ENCODE measurements around the gene PPP2R5C.

The PPP2R5C gene

DNA sequence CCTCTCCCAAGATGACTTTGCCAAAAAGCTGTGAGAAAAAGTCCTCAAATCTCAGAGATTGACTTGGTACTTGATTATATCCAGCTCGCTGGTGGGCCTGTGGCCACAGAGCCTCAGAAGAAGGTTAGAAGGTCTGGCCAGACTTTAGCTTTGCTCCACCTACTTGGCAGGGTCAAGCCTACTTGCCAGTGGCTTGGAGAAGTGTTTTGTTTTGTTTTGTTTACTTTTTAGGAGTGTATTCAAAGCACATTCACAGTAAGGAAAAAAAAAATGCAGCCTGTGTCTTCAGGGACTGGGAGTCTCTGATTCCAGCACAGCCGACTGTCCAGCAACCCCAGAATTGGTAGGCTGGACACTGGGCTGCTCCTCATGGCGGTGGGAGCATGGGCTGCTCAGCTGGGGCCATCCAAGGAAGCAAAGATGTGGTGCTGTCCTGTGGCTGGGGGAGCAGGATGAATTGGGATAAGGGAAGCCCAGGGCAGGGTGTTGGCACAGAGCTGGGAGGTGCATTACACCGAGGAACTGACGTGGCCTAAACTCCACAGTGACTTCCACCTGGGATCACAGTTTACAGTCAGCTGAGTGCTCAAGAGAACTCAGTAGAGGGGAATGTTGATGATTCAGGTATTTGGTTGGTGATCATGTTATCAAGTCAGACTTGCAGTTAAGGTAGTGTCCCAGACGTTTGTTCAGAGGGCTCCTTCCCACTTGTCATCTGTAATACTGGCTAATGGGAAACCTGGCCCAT, 73.5 kb downstream of the PPP2R5C start:
- ChIA-PET CTCF (no interaction called here), POLR2A (no interaction called here)
- no peak for TF ChIP-seq ZNF549 (tag by site-specific recombination; IDR thresholded peaks at IDR 0.05)
- TF ChIP-seq ZNF2 (tag by site-specific recombination; IDR thresholded peaks at IDR 0.05) = no peak
- TF ChIP-seq, protein P1, sequence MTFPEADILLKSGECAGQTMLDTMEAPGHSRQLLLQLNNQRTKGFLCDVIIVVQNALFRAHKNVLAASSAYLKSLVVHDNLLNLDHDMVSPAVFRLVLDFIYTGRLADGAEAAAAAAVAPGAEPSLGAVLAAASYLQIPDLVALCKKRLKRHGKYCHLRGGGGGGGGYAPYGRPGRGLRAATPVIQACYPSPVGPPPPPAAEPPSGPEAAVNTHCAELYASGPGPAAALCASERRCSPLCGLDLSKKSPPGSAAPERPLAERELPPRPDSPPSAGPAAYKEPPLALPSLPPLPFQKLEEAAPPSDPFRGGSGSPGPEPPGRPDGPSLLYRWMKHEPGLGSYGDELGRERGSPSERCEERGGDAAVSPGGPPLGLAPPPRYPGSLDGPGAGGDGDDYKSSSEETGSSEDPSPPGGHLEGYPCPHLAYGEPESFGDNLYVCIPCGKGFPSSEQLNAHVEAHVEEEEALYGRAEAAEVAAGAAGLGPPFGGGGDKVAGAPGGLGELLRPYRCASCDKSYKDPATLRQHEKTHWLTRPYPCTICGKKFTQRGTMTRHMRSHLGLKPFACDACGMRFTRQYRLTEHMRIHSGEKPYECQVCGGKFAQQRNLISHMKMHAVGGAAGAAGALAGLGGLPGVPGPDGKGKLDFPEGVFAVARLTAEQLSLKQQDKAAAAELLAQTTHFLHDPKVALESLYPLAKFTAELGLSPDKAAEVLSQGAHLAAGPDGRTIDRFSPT (tag by site-specific recombination; IDR thresholded peaks at IDR 0.05) = no peak
- no peak for TF ChIP-seq RBAK (tag by site-specific recombination; IDR thresholded peaks at IDR 0.05)
- TF ChIP-seq, protein P2, sequence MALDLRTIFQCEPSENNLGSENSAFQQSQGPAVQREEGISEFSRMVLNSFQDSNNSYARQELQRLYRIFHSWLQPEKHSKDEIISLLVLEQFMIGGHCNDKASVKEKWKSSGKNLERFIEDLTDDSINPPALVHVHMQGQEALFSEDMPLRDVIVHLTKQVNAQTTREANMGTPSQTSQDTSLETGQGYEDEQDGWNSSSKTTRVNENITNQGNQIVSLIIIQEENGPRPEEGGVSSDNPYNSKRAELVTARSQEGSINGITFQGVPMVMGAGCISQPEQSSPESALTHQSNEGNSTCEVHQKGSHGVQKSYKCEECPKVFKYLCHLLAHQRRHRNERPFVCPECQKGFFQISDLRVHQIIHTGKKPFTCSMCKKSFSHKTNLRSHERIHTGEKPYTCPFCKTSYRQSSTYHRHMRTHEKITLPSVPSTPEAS (tag by site-specific recombination; IDR thresholded peaks at IDR 0.05) = no peak
- no peak for TF ChIP-seq KLF8 (tag by site-specific recombination; IDR thresholded peaks at IDR 0.05)
- peaks cover 7% of the 10 kb centered on the region; the same call in 1 of the 2 replicates for H3K4me1 ChIP-seq (ENCODE audit: control insufficient read depth, insufficient read depth, low read length)
- no peak overlapping the region for H3K4me3 ChIP-seq (ENCODE audit: low read depth, low read length)
- no peaks in the 10 kb centered on the region for H3K9me3 ChIP-seq (ENCODE audit: control insufficient read depth, insufficient read depth, low read depth, low read length)
- H3K27ac ChIP-seq (ENCODE audit: extremely low read depth, low read depth, low read length) = no peak overlapping the region
- 0 out of 3 replicates have a peak, but pooled peaks cover 0 to 3% of the 10 kb centered on the region in 2 experiments for H3K36me3 ChIP-seq (ENCODE audit: control insufficient read depth in 2 of 2, insufficient read depth in 1 of 2, low read length in 2 of 2)

DNA sequence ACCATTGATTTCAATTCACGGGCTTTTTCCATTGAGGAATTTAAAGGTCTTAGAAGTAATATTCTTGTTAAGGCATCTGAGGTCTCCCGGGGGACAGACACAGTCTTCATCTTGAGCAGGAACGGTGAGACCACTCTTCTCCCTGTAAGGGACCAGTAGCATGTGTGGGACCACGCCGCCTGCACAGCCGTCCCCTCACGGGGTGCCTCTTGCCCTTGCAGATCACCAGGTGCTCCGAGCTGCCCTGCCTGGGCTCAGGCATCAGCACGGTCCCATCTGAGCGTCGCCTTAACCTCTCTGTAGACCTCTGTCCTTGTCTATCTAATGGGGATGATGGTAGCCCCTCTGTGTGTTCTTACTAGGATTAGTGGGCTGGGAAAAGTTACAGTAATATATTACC, 74.1 kb downstream of the PPP2R5C start:
- no peak overlapping the region for H3K4me3 ChIP-seq (ENCODE audit: low read depth, low read length)
- peaks cover 7% of the 10 kb centered on the region; the same call in 1 of the 2 replicates for H3K4me1 ChIP-seq (ENCODE audit: control insufficient read depth, insufficient read depth, low read length)
- POLR2A ChIA-PET = no interaction called here
- H3K27ac ChIP-seq (ENCODE audit: extremely low read depth, low read depth, low read length) = no peak overlapping the region
- CTCF ChIA-PET = no interaction called here
- H3K36me3 ChIP-seq (ENCODE audit: control insufficient read depth in 2 of 2, insufficient read depth in 1 of 2, low read length in 2 of 2) = 0 out of 3 replicates have a peak, but pooled peaks cover 0 to 3% of the 10 kb centered on the region in 2 experiments
- no peaks in the 10 kb centered on the region for H3K9me3 ChIP-seq (ENCODE audit: control insufficient read depth, insufficient read depth, low read depth, low read length)
- TF ChIP-seq, protein P3, sequence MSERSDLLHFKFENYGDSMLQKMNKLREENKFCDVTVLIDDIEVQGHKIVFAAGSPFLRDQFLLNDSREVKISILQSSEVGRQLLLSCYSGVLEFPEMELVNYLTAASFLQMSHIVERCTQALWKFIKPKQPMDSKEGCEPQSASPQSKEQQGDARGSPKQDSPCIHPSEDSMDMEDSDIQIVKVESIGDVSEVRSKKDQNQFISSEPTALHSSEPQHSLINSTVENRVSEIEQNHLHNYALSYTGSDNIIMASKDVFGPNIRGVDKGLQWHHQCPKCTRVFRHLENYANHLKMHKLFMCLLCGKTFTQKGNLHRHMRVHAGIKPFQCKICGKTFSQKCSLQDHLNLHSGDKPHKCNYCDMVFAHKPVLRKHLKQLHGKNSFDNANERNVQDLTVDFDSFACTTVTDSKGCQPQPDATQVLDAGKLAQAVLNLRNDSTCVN (tag by site-specific recombination; optimal IDR thresholded peaks at IDR 0.05) = no peak
- TF ChIP-seq MEIS1 (CRISPR knock-in tag; IDR thresholded peaks at IDR 0.05; ENCODE audit: borderline replicate concordance) (no peak), HOXD13 (CRISPR knock-in tag; IDR thresholded peaks at IDR 0.05; ENCODE audit: borderline replicate concordance) (no peak), ZNF350 (tag by site-specific recombination; IDR thresholded peaks at IDR 0.05) (no peak), ZNF175 (tag by site-specific recombination; IDR thresholded peaks at IDR 0.05) (no peak), TRIM28 (IDR thresholded peaks at IDR 0.05; ENCODE audit: borderline replicate concordance, low read length) (no peak), ZNF324 (tag by site-specific recombination; IDR thresholded peaks at IDR 0.05) (no peak), ZNF121 (tag by site-specific recombination; IDR thresholded peaks at IDR 0.05) (no peak), ZNF37A (tag by site-specific recombination; IDR thresholded peaks at IDR 0.05) (no peak), ZBTB7A (tag by site-specific recombination; IDR thresholded peaks at IDR 0.05; ENCODE audit: low read depth) (no peak), ZEB2 (tag by site-specific recombination; IDR thresholded peaks at IDR 0.05) (no peak), ZFHX2 (tag by site-specific recombination; conservative IDR thresholded peaks at IDR 0.05) (no peak), ZNF423 (tag by site-specific recombination; IDR thresholded peaks at IDR 0.05) (no peak), ZNF610 (tag by site-specific recombination; IDR thresholded peaks at IDR 0.05; ENCODE audit: borderline replicate concordance) (no peak), SCRT1 (tag by site-specific recombination; IDR thresholded peaks at IDR 0.05; ENCODE audit: borderline replicate concordance) (no peak)
- TF ChIP-seq, protein P4, sequence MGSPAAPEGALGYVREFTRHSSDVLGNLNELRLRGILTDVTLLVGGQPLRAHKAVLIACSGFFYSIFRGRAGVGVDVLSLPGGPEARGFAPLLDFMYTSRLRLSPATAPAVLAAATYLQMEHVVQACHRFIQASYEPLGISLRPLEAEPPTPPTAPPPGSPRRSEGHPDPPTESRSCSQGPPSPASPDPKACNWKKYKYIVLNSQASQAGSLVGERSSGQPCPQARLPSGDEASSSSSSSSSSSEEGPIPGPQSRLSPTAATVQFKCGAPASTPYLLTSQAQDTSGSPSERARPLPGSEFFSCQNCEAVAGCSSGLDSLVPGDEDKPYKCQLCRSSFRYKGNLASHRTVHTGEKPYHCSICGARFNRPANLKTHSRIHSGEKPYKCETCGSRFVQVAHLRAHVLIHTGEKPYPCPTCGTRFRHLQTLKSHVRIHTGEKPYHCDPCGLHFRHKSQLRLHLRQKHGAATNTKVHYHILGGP (tag by site-specific recombination; IDR thresholded peaks at IDR 0.05) = no peak
- TF ChIP-seq, protein P5, sequence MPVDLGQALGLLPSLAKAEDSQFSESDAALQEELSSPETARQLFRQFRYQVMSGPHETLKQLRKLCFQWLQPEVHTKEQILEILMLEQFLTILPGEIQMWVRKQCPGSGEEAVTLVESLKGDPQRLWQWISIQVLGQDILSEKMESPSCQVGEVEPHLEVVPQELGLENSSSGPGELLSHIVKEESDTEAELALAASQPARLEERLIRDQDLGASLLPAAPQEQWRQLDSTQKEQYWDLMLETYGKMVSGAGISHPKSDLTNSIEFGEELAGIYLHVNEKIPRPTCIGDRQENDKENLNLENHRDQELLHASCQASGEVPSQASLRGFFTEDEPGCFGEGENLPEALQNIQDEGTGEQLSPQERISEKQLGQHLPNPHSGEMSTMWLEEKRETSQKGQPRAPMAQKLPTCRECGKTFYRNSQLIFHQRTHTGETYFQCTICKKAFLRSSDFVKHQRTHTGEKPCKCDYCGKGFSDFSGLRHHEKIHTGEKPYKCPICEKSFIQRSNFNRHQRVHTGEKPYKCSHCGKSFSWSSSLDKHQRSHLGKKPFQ (tag by site-specific recombination; IDR thresholded peaks at IDR 0.05) = no peak
- TF ChIP-seq, protein P6, sequence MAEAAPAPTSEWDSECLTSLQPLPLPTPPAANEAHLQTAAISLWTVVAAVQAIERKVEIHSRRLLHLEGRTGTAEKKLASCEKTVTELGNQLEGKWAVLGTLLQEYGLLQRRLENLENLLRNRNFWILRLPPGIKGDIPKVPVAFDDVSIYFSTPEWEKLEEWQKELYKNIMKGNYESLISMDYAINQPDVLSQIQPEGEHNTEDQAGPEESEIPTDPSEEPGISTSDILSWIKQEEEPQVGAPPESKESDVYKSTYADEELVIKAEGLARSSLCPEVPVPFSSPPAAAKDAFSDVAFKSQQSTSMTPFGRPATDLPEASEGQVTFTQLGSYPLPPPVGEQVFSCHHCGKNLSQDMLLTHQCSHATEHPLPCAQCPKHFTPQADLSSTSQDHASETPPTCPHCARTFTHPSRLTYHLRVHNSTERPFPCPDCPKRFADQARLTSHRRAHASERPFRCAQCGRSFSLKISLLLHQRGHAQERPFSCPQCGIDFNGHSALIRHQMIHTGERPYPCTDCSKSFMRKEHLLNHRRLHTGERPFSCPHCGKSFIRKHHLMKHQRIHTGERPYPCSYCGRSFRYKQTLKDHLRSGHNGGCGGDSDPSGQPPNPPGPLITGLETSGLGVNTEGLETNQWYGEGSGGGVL (tag by site-specific recombination; IDR thresholded peaks at IDR 0.05) = no peak

Data from HEK293 (cell line).